ENCODE measurements around the gene ASCC1. TPM values are rescaled to one million over a fixed set of nuclear protein-coding genes. Genes with fewer than 3 reads are reported as not detected.
A peak's percentile ranks its signal among the peaks of the same experiment; 100 is the strongest.
"Not testable (repeated sequence)": the region's sequence is repeated elsewhere in the genome, so short reads cannot be mapped to it uniquely, and the experiment has no call there.

Gene ASCC1
- total RNA-seq, 1 donor from 2014 or later: 38.6 TPM

GRCh38 chr10:72250666-72251065 lies 34.6 kb upstream of the ASCC1 start:
- Histone ChIP-seq H3K36me3 (ENCODE audit: control insufficient read depth, insufficient read depth, low read length) (no peaks in the 10 kb centered on the region), H3K4me3 (ENCODE audit: low read depth, low read length) (no peak overlapping the region), H3K27me3 (ENCODE audit: control insufficient read depth, insufficient read depth, low read length) (no peaks in the 10 kb centered on the region)
- DNase-seq (ENCODE audit: low read depth): no peak
- TF ChIP-seq CTCF (IDR thresholded peaks at IDR 0.05; ENCODE audit: insufficient read depth, low read length, poor library complexity, severe bottlenecking): no peak

GRCh38 chr10:72249176-72249862 lies 33.2 kb upstream of the ASCC1 start:
- not testable (repeated sequence) for H3K36me3 ChIP-seq (ENCODE audit: control insufficient read depth, insufficient read depth, low read length); H3K27me3 ChIP-seq (ENCODE audit: control insufficient read depth, insufficient read depth, low read length); DNase-seq (ENCODE audit: low read depth); H3K4me3 ChIP-seq (ENCODE audit: low read depth, low read length)

- Histone ChIP-seq H3K27me3 (ENCODE audit: control insufficient read depth, insufficient read depth, low read length) (no peaks in the 10 kb centered on the region), H3K36me3 (ENCODE audit: control insufficient read depth, insufficient read depth, low read length) (no peaks in the 10 kb centered on the region), H3K4me3 (ENCODE audit: low read depth, low read length) (no peak overlapping the region)
- no peak for DNase-seq (ENCODE audit: low read depth)
- TF ChIP-seq CTCF (IDR thresholded peaks at IDR 0.05; ENCODE audit: insufficient read depth, low read length, poor library complexity, severe bottlenecking): no peak
Measured at GRCh38 chr10:72248468-72249151, 32.5 kb upstream of the ASCC1 start.

- H3K4me3 ChIP-seq (ENCODE audit: low read depth, low read length): no peak overlapping the region
- no peaks in the 10 kb centered on the region for H3K27me3 ChIP-seq (ENCODE audit: control insufficient read depth, insufficient read depth, low read length)
- no peak for DNase-seq (ENCODE audit: low read depth)
- no peak for TF ChIP-seq CTCF (IDR thresholded peaks at IDR 0.05; ENCODE audit: insufficient read depth, low read length, poor library complexity, severe bottlenecking)
- H3K36me3 ChIP-seq (ENCODE audit: control insufficient read depth, insufficient read depth, low read length): no peaks in the 10 kb centered on the region
Measured at GRCh38 chr10:72245949-72246525, 30.0 kb upstream of the ASCC1 start.

- Histone ChIP-seq H3K4me3 (ENCODE audit: low read depth, low read length) (no peak overlapping the region), H3K27me3 (ENCODE audit: control insufficient read depth, insufficient read depth, low read length) (no peaks in the 10 kb centered on the region), H3K36me3 (ENCODE audit: control insufficient read depth, insufficient read depth, low read length) (no peaks in the 10 kb centered on the region)
- no peak for TF ChIP-seq CTCF (IDR thresholded peaks at IDR 0.05; ENCODE audit: insufficient read depth, low read length, poor library complexity, severe bottlenecking)
- no peak for DNase-seq (ENCODE audit: low read depth)
Measured at GRCh38 chr10:72244573-72245038, 28.5 kb upstream of the ASCC1 start.

- Histone ChIP-seq H3K4me3 (ENCODE audit: low read depth, low read length) (no peak overlapping the region), H3K36me3 (ENCODE audit: control insufficient read depth, insufficient read depth, low read length) (no peaks in the 10 kb centered on the region), H3K27me3 (ENCODE audit: control insufficient read depth, insufficient read depth, low read length) (no peaks in the 10 kb centered on the region)
- DNase-seq (ENCODE audit: low read depth): no peak
- peak; percentile 38 for TF ChIP-seq CTCF (IDR thresholded peaks at IDR 0.05; ENCODE audit: insufficient read depth, low read length, poor library complexity, severe bottlenecking)
Measured at GRCh38 chr10:72243822-72244437, 27.9 kb upstream of the ASCC1 start.
